ENCODE results near the gene STK39. TPM values are rescaled to one million over a fixed set of nuclear protein-coding genes. Genes with fewer than 3 reads are reported as not detected.

STK39 gene
- total RNA-seq, 2 experiments from 2014 or later: 27.0 to 27.1 TPM

- no peak overlapping the region for H3K27ac Mint-ChIP-seq
- no peak for DNase-seq
- no peak overlapping the region for H3K4me3 Mint-ChIP-seq
- no peaks in the 10 kb centered on the region for H3K27me3 Mint-ChIP-seq
- H3K4me1 Mint-ChIP-seq: peaks cover 2% of the 10 kb centered on the region
- peaks cover 5% of the 10 kb centered on the region for H3K9me3 Mint-ChIP-seq
- H3K36me3 Mint-ChIP-seq: peaks cover 30% of the 10 kb centered on the region
These were observed 280.2 kb downstream of the STK39 start for GRCh38 chr2:167966937-167967913.

GRCh38 chr2:167965907-167966761 lies 281.3 kb downstream of the STK39 start:
- Mint-ChIP-seq H3K36me3 (peaks cover 25% of the 10 kb centered on the region), H3K9me3 (peaks cover 3% of the 10 kb centered on the region), H3K27me3 (no peaks in the 10 kb centered on the region), H3K27ac (no peak overlapping the region), H3K4me1 (peaks cover 2% of the 10 kb centered on the region), H3K4me3 (no peak overlapping the region)
- no peak for DNase-seq

DNA sequence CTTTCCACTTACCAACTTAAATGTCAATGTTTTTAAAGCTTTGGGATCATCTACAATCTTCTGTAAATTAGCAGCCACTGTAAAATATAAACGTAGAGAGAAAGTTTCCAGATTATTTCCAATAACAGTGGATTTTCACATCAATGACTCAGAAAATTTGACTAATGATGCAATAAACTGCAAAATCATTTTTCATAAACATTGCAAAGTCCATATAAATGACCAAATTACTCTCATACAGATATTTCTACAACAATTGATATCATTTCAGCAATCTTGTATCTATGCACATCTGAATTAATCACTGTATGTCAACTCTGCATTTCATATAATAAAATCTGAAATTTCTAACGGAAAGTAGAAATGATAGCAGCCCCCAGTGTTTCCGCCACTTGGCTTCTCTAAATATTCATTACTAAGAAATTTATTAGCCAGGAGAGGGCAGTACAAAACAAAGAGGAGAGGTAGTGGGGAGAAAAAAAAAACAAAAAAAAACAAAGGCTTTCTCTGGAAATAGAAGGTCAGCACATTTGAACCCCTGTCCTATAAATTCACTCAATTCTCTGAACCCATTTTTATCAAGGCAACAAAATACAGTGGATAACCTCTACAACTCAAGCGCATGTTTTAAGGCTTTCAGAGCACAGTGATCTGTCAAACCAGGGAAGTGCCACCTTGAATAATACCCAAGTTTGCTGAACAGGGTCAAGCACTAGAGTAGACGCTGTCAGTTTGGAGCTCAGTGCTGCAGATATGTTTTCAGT lies 282.6 kb downstream of the STK39 start:
- no peaks in the 10 kb centered on the region for H3K27me3 Mint-ChIP-seq
- H3K4me3 Mint-ChIP-seq: no peak overlapping the region
- H3K4me1 Mint-ChIP-seq: peaks cover 2% of the 10 kb centered on the region
- H3K9me3 Mint-ChIP-seq: no peaks in the 10 kb centered on the region
- DNase-seq: no peak
- no peak overlapping the region for H3K27ac Mint-ChIP-seq
- H3K36me3 Mint-ChIP-seq: peaks cover 22% of the 10 kb centered on the region

DNA sequence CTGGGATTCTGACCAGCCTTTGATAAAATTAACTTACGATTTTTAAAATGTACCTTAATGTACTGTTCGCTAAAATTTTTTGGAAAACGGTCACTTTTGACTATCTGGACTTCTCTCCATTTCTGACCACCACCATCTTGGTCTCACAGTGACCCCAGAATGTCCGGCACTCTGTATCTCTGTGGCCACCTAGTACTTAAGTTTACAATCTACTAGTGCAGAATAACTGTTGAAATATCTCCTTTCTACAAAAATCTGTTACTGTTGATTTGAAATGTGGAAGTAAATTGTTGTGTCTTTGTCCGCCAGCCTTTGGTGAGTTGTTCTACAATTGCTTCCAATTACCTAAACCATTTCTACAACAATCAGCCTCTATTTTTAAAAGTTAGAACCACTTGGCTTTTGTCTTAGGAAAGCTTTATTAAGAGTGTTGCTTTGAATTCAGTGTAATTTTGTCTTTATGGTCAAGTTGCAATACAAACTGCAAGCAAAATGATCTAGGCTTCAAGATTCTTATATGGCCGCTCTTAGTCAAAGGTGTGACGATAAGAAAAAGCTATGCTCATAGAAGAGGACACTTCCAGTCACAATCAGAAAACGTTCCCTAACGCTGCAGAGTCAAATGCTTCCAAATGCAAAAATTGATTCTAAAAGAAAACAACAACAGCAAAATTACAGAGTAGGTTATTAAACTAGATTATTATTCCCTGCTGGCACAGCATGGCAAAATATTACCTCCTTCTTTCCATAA lies 283.3 kb downstream of the STK39 start:
- H3K27ac Mint-ChIP-seq: no peak overlapping the region
- peaks cover 22% of the 10 kb centered on the region for H3K36me3 Mint-ChIP-seq
- no peak for DNase-seq
- no peaks in the 10 kb centered on the region for H3K9me3 Mint-ChIP-seq
- no peaks in the 10 kb centered on the region for H3K27me3 Mint-ChIP-seq
- H3K4me3 Mint-ChIP-seq: no peak overlapping the region
- H3K4me1 Mint-ChIP-seq: peaks cover 2% of the 10 kb centered on the region

- Mint-ChIP-seq H3K27me3 (no peaks in the 10 kb centered on the region), H3K27ac (no peak overlapping the region), H3K4me1 (peaks cover 2% of the 10 kb centered on the region), H3K9me3 (no peaks in the 10 kb centered on the region), H3K4me3 (no peak overlapping the region), H3K36me3 (peaks cover 29% of the 10 kb centered on the region)
- DNase-seq: no peak
These were observed 284.8 kb downstream of the STK39 start for GRCh38 chr2:167962436-167963226.

GRCh38 chr2:167961536-167962048 lies 285.8 kb downstream of the STK39 start:
- Mint-ChIP-seq H3K27me3 (no peaks in the 10 kb centered on the region), H3K36me3 (peaks cover 32% of the 10 kb centered on the region), H3K9me3 (no peaks in the 10 kb centered on the region), H3K4me3 (no peak overlapping the region), H3K27ac (no peak overlapping the region), H3K4me1 (peaks cover 2% of the 10 kb centered on the region)
- no peak for DNase-seq

DNA sequence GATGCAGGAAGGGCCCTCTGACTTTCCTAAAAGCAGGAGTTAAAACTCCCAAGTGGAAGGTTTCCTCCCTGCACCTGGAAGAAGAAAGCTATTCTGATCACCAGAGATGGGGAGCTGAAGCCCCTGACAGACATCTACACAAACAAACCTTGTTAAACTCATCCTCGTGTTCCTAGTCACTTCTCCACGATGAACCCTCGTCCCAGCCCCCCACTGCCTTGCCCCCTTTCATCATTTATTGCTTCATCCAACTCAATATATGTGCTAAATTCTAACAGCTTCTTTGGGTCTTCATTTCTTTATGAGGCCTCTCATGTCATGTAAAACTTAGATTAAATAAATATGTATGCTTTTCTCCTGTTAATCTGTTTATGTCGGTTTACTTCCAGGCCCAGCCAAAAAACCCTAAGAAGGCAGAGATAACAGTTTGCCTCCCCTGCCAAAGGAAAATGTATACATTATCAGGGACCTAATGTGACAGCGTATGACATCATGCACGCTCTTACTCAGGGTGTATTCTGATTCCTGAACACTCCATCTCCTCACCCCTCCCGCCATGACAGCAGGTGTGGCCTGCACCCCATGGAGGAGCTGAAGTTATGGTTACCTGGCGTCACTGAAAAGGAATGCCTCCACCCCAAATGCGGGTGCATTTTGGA lies 287.2 kb downstream of the STK39 start:
- no peak for DNase-seq
- Mint-ChIP-seq H3K27ac (no peak overlapping the region), H3K4me1 (no peaks in the 10 kb centered on the region), H3K27me3 (no peaks in the 10 kb centered on the region), H3K4me3 (no peak overlapping the region), H3K9me3 (no peaks in the 10 kb centered on the region), H3K36me3 (peaks cover 33% of the 10 kb centered on the region)

GRCh38 chr2:167957662-167958061 lies 289.7 kb downstream of the STK39 start:
- H3K4me1 Mint-ChIP-seq: no peaks in the 10 kb centered on the region
- H3K4me3 Mint-ChIP-seq: no peak overlapping the region
- H3K27ac Mint-ChIP-seq: no peak overlapping the region
- no peaks in the 10 kb centered on the region for H3K27me3 Mint-ChIP-seq
- H3K36me3 Mint-ChIP-seq: peaks cover 31% of the 10 kb centered on the region
- DNase-seq: no peak
- peaks cover 3% of the 10 kb centered on the region for H3K9me3 Mint-ChIP-seq

DNA sequence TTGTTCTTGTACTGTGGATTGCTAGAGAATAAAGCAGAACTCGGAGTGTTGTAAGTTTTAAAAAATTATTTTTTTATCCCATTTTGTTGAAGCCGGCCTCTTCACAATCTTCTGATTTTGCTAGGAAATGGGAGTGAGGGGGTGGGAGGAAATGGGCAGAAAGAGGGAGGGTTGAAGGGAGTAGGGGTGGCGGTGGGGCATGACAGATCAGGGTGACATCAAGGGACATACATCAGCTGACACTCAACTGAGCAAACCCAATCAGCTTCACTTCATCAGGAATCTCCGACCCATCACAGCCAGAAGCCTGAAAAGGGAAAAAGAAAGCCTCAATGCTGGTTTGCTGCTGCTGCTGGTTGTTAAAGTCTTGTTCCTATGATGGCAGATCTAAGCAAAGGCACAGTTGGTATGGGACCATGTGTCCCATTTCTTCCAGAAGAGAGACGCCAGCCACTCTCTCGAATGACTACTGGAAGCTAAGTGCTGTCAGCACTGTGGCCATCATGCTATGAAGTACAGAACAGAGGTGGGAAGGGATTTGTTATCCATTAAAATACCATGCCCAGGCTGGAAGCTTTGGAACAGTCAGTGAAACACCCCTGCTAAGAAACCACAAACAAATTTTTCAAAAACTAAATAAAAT lies 292.0 kb downstream of the STK39 start:
- no peak overlapping the region for H3K27ac Mint-ChIP-seq
- no peak for DNase-seq
- no peaks in the 10 kb centered on the region for H3K4me1 Mint-ChIP-seq
- H3K27me3 Mint-ChIP-seq: no peaks in the 10 kb centered on the region
- peaks cover 3% of the 10 kb centered on the region for H3K9me3 Mint-ChIP-seq
- no peak overlapping the region for H3K4me3 Mint-ChIP-seq
- H3K36me3 Mint-ChIP-seq: peaks cover 26% of the 10 kb centered on the region

- Mint-ChIP-seq H3K4me1 (no peaks in the 10 kb centered on the region), H3K9me3 (peaks cover 3% of the 10 kb centered on the region), H3K36me3 (peaks cover 20% of the 10 kb centered on the region), H3K27ac (no peak overlapping the region), H3K27me3 (no peaks in the 10 kb centered on the region), H3K4me3 (no peak overlapping the region)
- DNase-seq: no peak
These were observed 292.9 kb downstream of the STK39 start for GRCh38 chr2:167954495-167954894.

- no peak overlapping the region for H3K27ac Mint-ChIP-seq
- H3K9me3 Mint-ChIP-seq: peaks cover 3% of the 10 kb centered on the region
- peaks cover 19% of the 10 kb centered on the region for H3K36me3 Mint-ChIP-seq
- H3K4me1 Mint-ChIP-seq: no peaks in the 10 kb centered on the region
- no peak overlapping the region for H3K4me3 Mint-ChIP-seq
- no peak for DNase-seq
- H3K27me3 Mint-ChIP-seq: no peaks in the 10 kb centered on the region
These were observed 293.6 kb downstream of the STK39 start for GRCh38 chr2:167953776-167954175.

DNA sequence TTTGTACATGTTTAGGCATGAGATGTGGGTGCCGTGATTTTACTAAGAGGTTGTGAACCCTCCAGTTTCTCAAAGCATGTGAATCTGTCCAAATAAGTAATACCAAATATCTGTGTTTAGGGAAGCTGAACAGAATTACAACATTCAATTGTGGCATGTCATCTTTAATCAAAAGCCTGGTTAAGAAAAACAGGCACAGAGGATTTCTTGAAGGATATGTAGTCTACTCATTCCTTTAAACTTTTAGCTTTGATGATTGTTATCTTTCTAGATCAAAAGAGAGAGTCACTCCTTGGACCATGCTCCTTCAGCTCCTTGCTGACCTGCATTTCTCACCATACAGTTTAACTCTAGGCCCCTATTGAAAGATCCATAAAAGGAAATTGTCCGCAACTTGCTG lies 296.8 kb downstream of the STK39 start:
- Mint-ChIP-seq H3K4me3 (no peak overlapping the region), H3K4me1 (no peaks in the 10 kb centered on the region), H3K27me3 (no peaks in the 10 kb centered on the region), H3K27ac (no peak overlapping the region), H3K36me3 (peaks cover 10% of the 10 kb centered on the region), H3K9me3 (peaks cover 5% of the 10 kb centered on the region)
- no peak for DNase-seq

- Mint-ChIP-seq H3K27ac (no peak overlapping the region), H3K4me3 (no peak overlapping the region), H3K4me1 (no peaks in the 10 kb centered on the region), H3K36me3 (no peaks in the 10 kb centered on the region), H3K27me3 (no peaks in the 10 kb centered on the region), H3K9me3 (peaks cover 3% of the 10 kb centered on the region)
- DNase-seq: no peak
These were observed 301.0 kb downstream of the STK39 start for GRCh38 chr2:167946441-167946841.

Data from activated naive CD8-positive, alpha-beta T cell treated with anti-CD3 and anti-CD28 coated beads for 36 hours (primary cell).